OCI-LY7 (cell line): Measurements from ENCODE around the gene PCDHB9. TPM values are rescaled to one million over a fixed set of nuclear protein-coding genes. Genes with fewer than 3 reads are reported as not detected.
"Not testable (repeated sequence)": the region's sequence is repeated elsewhere in the genome, so short reads cannot be mapped to it uniquely, and the experiment has no call there.

ENCODE experiments used
- BruUV-seq: library from RNA; stranded (reverse); fragments of 400-500 nt; replicated peaks from 2 replicates; lab custom pipeline; 2021; lab: Mats Ljungman, UMichigan
- CTCF ChIA-PET: fragments of 300-600 bp; sonication (Branson Sonifier 250); formaldehyde crosslinking; loops from one replicate; lab custom pipeline; 2022; ENCODE audit warnings: antibody characterized with exemption; ENCODE audit not compliant: unreplicated experiment; lab: Charles Lee
- POLR2A ChIA-PET: fragments of 300-600 bp; sonication (Branson Sonifier 250); formaldehyde crosslinking; loops from one replicate; lab custom pipeline; 2022; ENCODE audit warnings: antibody characterized with exemption; lab: Charles Lee
- DNase-seq: peaks from one replicate; pipeline ENCODE4 v3.0.0-alpha.2; 2015; ENCODE audit warnings: low spot score
- H2AFZ ChIP-seq: fragments of 200-600 bp; sonication (generic), shearing (Covaris generic); 2 replicates; pipeline ENCODE4 v1.6.1; 2014; ENCODE audit warnings: mild to moderate bottlenecking, antibody characterized with exemption, low read length, moderate library complexity
- H3K27ac ChIP-seq: fragments of 200-600 bp; sonication (generic); 2 replicates; pipeline ENCODE4 v1.5.1; 2014; ENCODE audit warnings: mixed run types, low read depth, mild to moderate bottlenecking, moderate library complexity, low read length, inconsistent platforms; ENCODE audit not compliant: poor library complexity, severe bottlenecking
- H3K36me3 ChIP-seq: fragments of 200-600 bp; sonication (generic); 2 replicates; pipeline ENCODE4 v1.6.1; 2014; ENCODE audit warnings: mild to moderate bottlenecking, antibody characterized with exemption, low read length, moderate library complexity, mixed read lengths; ENCODE audit not compliant: insufficient read depth
- H3K4me1 ChIP-seq: fragments of 200-600 bp; sonication (generic); 2 replicates; pipeline ENCODE4 v1.5.1; 2014; ENCODE audit warnings: mild to moderate bottlenecking, low read length; ENCODE audit not compliant: insufficient read depth, poor library complexity, severe bottlenecking
- H3K4me2 ChIP-seq: fragments of 200-600 bp; sonication (generic); 2 replicates; pipeline ENCODE4 v1.6.1; 2014; ENCODE audit warnings: mild to moderate bottlenecking, low read length
- H3K4me3 ChIP-seq: fragments of 200-600 bp; sonication (generic); 2 replicates; pipeline ENCODE4 v1.5.1; 2014; ENCODE audit warnings: mild to moderate bottlenecking, low read depth, low read length; ENCODE audit not compliant: poor library complexity, severe bottlenecking
- H3K79me2 ChIP-seq: fragments of 200-600 bp; sonication (generic); 2 replicates; pipeline ENCODE4 v1.6.1; 2016; ENCODE audit warnings: low read depth, mild to moderate bottlenecking, low read length, moderate library complexity, mixed read lengths; ENCODE audit not compliant: insufficient read depth
- H3K9me2 ChIP-seq: fragments of 200-600 bp; sonication (generic); 2 replicates; pipeline ENCODE4 v1.6.1; 2016; ENCODE audit warnings: mild to moderate bottlenecking, low read length, mixed read lengths; ENCODE audit not compliant: insufficient read depth
- H3K9me3 ChIP-seq: fragments of 200-600 bp; sonication (generic); 2 replicates; pipeline ENCODE4 v1.6.1; 2014; ENCODE audit warnings: mild to moderate bottlenecking, mixed run types, low read length, mixed read lengths
- H4K20me1 ChIP-seq: fragments of 200-600 bp; sonication (generic); 2 replicates; pipeline ENCODE4 v1.6.1; 2014; ENCODE audit warnings: mild to moderate bottlenecking, antibody characterized with exemption, low read length, moderate library complexity, mixed read lengths; ENCODE audit not compliant: insufficient read depth
- intact Hi-C: fragments of 100-400 bp; cut with micrococcal nuclease; formaldehyde crosslinking; loops from one replicate; pipeline ENCODE4 v1.10.0; 2022; ENCODE audit not compliant: unreplicated experiment
- total RNA-seq, 2 experiments: library from RNA; depleted of rRNA in 1 of 2; stranded (reverse); fragments of >200 nt in 1 of 2; shearing (Covaris generic) in 1 of 2; gene quantifications; 2 replicates each; pipeline ENCODE4 v1.2.3, GENCODE V29; 2014 to 2022
- TF ChIP-seq, protein P1 (sequence below): fragments of 200-600 bp; sonication (generic); conservative IDR thresholded peaks from 2 replicates; pipeline ENCODE4 v1.5.1; 2014; ENCODE audit warnings: mild to moderate bottlenecking, antibody characterized with exemption, low read length, moderate library complexity, mixed read lengths

The PCDHB9 gene
- total RNA-seq, 2 experiments from 2014 or later = 0.06 TPM; not detected in 1

DNA sequence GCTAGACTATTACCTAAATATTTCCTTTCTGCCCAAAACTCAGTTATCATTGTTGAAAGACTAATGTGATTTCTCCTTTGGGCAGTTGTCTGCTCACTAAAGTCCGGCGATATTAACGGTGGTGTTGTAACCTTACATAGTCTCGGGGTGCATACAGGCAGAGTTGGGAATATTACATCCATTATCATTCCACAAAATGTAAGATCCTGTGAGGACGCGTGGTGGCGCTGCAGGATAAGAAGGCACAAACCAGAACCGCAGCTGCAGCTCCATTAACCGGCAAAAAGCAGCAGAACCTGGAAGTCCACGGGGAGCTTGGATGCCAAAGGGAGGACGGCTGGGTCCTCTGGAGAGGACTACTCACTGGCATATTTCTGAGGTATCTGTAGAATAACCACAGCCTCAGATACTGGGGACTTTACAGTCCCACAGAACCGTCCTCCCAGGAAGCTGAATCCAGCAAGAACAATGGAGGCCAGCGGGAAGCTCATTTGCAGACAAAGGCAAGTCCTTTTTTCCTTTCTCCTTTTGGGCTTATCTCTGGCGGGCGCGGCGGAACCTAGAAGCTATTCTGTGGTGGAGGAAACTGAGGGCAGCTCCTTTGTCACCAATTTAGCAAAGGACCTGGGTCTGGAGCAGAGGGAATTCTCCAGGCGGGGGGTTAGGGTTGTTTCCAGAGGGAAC is 26.8 kb downstream of the PCDHB9 start, which contains the start of gene PCDHB13:
TSS of gene PCDHB13 (plus strand) at position 264 of the 684 bp plus-strand sequence. CDS start at position 469, 205 bp downstream.
- H3K9me2 ChIP-seq, BruUV-seq: not testable (repeated sequence)
- DNase-seq = peak; percentile 3

GRCh38 chr5:141214583-141214982 is 27.6 kb downstream of the PCDHB9 start:
- H3K9me3 ChIP-seq, H3K9me2 ChIP-seq, H4K20me1 ChIP-seq, H3K4me2 ChIP-seq, BruUV-seq, H3K79me2 ChIP-seq, POLR2A ChIA-PET, H3K4me1 ChIP-seq, H3K4me3 ChIP-seq, CTCF ChIA-PET, DNase-seq, H3K27ac ChIP-seq, H3K36me3 ChIP-seq, H2AFZ ChIP-seq: not testable (repeated sequence)
- intact Hi-C loops = loop anchor here (10.0 kb wide), 1 partner anchor 350 kb away; no protein-coding TSS in a partner anchor

More for the DNA sequence above, 26.8 kb downstream of the PCDHB9 start, which contains the start of gene PCDHB13:
- H3K4me1 ChIP-seq, H3K4me2 ChIP-seq, H2AFZ ChIP-seq, POLR2A ChIA-PET, H3K9me3 ChIP-seq, H3K36me3 ChIP-seq, H4K20me1 ChIP-seq, H3K79me2 ChIP-seq, CTCF ChIA-PET, H3K4me3 ChIP-seq, H3K27ac ChIP-seq: not testable (repeated sequence)
- TF ChIP-seq, protein P1, sequence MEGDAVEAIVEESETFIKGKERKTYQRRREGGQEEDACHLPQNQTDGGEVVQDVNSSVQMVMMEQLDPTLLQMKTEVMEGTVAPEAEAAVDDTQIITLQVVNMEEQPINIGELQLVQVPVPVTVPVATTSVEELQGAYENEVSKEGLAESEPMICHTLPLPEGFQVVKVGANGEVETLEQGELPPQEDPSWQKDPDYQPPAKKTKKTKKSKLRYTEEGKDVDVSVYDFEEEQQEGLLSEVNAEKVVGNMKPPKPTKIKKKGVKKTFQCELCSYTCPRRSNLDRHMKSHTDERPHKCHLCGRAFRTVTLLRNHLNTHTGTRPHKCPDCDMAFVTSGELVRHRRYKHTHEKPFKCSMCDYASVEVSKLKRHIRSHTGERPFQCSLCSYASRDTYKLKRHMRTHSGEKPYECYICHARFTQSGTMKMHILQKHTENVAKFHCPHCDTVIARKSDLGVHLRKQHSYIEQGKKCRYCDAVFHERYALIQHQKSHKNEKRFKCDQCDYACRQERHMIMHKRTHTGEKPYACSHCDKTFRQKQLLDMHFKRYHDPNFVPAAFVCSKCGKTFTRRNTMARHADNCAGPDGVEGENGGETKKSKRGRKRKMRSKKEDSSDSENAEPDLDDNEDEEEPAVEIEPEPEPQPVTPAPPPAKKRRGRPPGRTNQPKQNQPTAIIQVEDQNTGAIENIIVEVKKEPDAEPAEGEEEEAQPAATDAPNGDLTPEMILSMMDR = peak; percentile 56
- intact Hi-C loops = loop anchor here (10.0 kb wide), 1 partner anchor 351 kb away; no protein-coding TSS in a partner anchor

DNA sequence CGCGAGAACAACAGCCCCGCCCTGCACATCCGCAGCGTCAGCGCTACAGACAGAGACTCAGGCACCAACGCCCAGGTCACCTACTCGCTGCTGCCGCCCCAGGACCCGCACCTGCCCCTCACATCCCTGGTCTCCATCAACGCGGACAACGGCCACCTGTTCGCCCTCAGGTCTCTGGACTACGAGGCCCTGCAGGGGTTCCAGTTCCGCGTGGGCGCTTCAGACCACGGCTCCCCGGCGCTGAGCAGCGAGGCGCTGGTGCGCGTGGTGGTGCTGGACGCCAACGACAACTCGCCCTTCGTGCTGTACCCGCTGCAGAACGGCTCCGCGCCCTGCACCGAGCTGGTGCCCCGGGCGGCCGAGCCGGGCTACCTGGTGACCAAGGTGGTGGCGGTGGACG is 28.5 kb downstream of the PCDHB9 start:
- H4K20me1 ChIP-seq, H3K4me1 ChIP-seq, H3K4me2 ChIP-seq, BruUV-seq, H3K36me3 ChIP-seq, H3K9me2 ChIP-seq, H3K9me3 ChIP-seq, H3K79me2 ChIP-seq, H3K4me3 ChIP-seq, CTCF ChIA-PET, H2AFZ ChIP-seq, POLR2A ChIA-PET, DNase-seq, H3K27ac ChIP-seq: not testable (repeated sequence)
- intact Hi-C loops = loop anchor here (10.0 kb wide), 1 partner anchor 349 kb away; no protein-coding TSS in a partner anchor

DNA sequence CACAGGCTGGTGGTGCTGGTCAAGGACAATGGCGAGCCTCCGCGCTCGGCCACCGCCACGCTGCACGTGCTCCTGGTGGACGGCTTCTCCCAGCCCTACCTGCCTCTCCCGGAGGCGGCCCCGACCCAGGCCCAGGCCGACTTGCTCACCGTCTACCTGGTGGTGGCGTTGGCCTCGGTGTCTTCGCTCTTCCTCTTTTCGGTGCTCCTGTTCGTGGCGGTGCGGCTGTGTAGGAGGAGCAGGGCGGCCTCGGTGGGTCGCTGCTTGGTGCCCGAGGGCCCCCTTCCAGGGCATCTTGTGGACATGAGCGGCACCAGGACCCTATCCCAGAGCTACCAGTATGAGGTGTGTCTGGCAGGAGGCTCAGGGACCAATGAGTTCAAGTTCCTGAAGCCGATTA is 29.1 kb downstream of the PCDHB9 start:
- H3K9me2 ChIP-seq, H3K27ac ChIP-seq, H4K20me1 ChIP-seq, H3K4me2 ChIP-seq, CTCF ChIA-PET, H3K4me1 ChIP-seq, H3K9me3 ChIP-seq, BruUV-seq, H2AFZ ChIP-seq, H3K36me3 ChIP-seq, H3K79me2 ChIP-seq, DNase-seq, H3K4me3 ChIP-seq, POLR2A ChIA-PET: not testable (repeated sequence)
- intact Hi-C loops = loop anchor here (10.0 kb wide), 1 partner anchor 349 kb away; no protein-coding TSS in a partner anchor
